ENCODE measurements around the gene PNMT.

GRCh38 chr17:39709319-39709997, 41.2 kb downstream of the PNMT start:
- no peak for TF ChIP-seq MAX (IDR thresholded peaks at IDR 0.05)
- no peak for TF ChIP-seq ZBTB7A (IDR thresholded peaks at IDR 0.05; ENCODE audit: low read depth)
- TF ChIP-seq RAD21 (IDR thresholded peaks at IDR 0.05; ENCODE audit: low read depth): no peak
- TF ChIP-seq EP300 (IDR thresholded peaks at IDR 0.05; ENCODE audit: borderline replicate concordance): no peak
- TF ChIP-seq REST (IDR thresholded peaks at IDR 0.05; ENCODE audit: low read depth): no peak
- TF ChIP-seq NFIC (IDR thresholded peaks at IDR 0.05): no peak
- TF ChIP-seq TAF1 (IDR thresholded peaks at IDR 0.05; ENCODE audit: low read depth): no peak
